HAP-1 (cell line): ENCODE results near the gene GLT8D2.
"Not testable (repeated sequence)": the region's sequence is repeated elsewhere in the genome, so short reads cannot be mapped to it uniquely, and the experiment has no call there.

Source experiments
- DNase-seq, 2 experiments: peaks; one replicate each; pipeline ENCODE4 v3.0.0-alpha.2; 2016 to 2020; ENCODE audit warnings: low spot score in 2 of 2
- H3K27me3 ChIP-seq: fragments of 250-450 bp; sonication (Bioruptor Pico); 2 replicates; pipeline ENCODE4 v1.5.1; 2020; ENCODE audit warnings: low read depth, mild to moderate bottlenecking, moderate library complexity
- H3K36me3 ChIP-seq: fragments of 250-450 bp; sonication (Bioruptor Pico); replicated peaks from 2 replicates; pipeline ENCODE4 v1.5.1; 2020; ENCODE audit warnings: mild to moderate bottlenecking
- H3K4me1 ChIP-seq: fragments of 250-450 bp; sonication (Bioruptor Pico); 2 replicates; pipeline ENCODE4 v1.5.1; 2020; ENCODE audit warnings: mild to moderate bottlenecking
- H3K4me3 ChIP-seq: fragments of 250-450 bp; sonication (Bioruptor Pico); 2 replicates; pipeline ENCODE4 v1.5.1; 2020; ENCODE audit warnings: mild to moderate bottlenecking, moderate library complexity
- H3K9me3 ChIP-seq: fragments of 250-450 bp; sonication (Bioruptor Pico); 2 replicates; pipeline ENCODE4 v1.5.1; 2020; ENCODE audit warnings: mild to moderate bottlenecking, moderate library complexity
- in situ Hi-C: fragments of 300-500 bp; cut with MboI; formaldehyde crosslinking; loops from 3 replicates; pipeline ENCODE4 v1.14.3; 2020; ENCODE audit warnings: low sequenced_read_pairs, inconsistent platforms, mixed read lengths

The GLT8D2 gene

DNA sequence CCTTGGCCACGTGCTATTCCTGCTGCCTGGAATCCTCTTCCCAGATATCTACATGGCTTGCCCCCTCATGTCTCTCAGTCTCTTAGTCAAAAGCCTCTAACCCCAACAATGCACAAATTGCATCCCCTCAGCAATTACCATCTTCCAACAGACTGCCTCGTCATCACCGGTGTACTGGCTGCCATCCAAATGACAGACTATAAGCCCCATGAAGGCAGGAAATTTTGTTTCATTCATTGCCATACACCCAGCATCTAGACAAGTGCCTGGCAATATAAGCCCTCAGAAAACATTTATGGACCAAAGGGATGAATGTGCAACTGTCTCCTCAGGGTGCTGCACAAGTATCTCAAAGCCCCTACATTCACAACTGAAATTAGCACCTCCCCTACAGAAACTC lies 5.8 kb downstream of the GLT8D2 start:
- H3K27me3 ChIP-seq, result no peaks in the 10 kb centered on the region; the same call in 1 of the 2 replicates
- no peak overlapping the region for H3K4me3 ChIP-seq
- in situ Hi-C loops, result no loop called here
- no peaks in the 10 kb centered on the region for H3K4me1 ChIP-seq
- no peak for DNase-seq
- H3K9me3 ChIP-seq, result no peaks in the 10 kb centered on the region
- H3K36me3 ChIP-seq, result no peaks in the 10 kb centered on the region

DNA sequence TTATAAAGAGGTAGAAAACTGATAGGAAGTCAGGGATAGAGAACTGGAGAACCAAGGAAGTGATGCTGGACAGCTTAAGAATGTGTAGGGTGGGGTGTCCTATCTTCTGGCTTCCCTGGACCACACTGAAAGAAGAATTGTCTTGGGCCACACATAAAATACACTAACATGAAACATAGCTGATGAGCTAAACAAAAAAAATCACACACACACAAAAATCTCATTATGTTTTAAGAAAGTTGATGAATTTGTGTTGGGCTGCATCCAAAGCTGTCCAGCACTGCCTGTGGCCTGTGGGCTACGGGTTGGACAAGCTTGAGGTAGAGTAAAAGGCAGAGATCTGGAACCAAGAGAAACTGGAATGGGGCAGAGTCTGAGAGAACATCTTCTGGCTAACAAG lies 7.4 kb downstream of the GLT8D2 start:
- Histone ChIP-seq H3K36me3 (no peaks in the 10 kb centered on the region), H3K4me1 (no peaks in the 10 kb centered on the region), H3K9me3 (no peaks in the 10 kb centered on the region), H3K27me3 (no peaks in the 10 kb centered on the region), H3K4me3 (no peak overlapping the region)
- DNase-seq, result no peak
- in situ Hi-C loops, result no loop called here

DNA sequence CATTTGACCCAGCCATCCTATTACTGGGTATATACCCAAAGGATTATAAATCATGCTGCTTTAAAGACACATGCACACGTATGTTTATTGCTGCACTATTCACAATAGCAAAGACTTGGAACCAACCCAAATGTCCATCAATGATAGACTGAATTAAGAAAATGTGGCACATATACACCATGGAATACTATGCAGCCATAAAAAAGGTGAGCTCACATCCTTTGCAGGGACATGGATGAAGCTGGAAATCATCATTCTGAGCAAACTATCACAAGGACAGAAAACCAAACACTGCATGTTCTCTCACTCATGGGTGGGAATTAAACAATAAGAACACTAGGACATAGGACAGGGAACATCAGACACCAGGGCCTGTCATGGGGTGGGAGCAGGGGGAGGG lies 10.2 kb downstream of the GLT8D2 start:
- H3K36me3 ChIP-seq, in situ Hi-C loops, DNase-seq: not testable (repeated sequence)

DNA sequence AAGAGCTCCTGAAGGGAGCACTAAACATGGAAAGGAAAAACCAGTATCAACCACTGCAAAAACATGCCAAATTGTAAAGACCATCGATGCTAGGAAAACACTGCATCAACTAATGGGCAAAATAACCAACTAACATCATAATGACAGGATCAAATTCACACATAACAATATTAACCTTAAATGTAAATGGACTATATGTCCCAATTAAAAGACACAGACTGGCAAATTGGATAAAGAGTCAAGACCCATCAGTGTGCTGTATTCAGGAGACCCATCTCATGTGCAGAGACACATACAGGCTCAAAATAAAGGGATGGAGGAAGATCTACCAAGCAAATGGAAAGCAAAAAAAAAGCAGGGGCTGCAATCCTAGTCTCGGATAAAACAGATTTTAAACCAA lies 13.8 kb downstream of the GLT8D2 start:
- H3K36me3 ChIP-seq, H3K4me1 ChIP-seq, in situ Hi-C loops, H3K4me3 ChIP-seq, DNase-seq, H3K27me3 ChIP-seq, H3K9me3 ChIP-seq: not testable (repeated sequence)

More for the DNA sequence above, 10.2 kb downstream of the GLT8D2 start:
- not testable (repeated sequence) for H3K9me3 ChIP-seq, H3K4me1 ChIP-seq, H3K4me3 ChIP-seq, H3K27me3 ChIP-seq

DNA sequence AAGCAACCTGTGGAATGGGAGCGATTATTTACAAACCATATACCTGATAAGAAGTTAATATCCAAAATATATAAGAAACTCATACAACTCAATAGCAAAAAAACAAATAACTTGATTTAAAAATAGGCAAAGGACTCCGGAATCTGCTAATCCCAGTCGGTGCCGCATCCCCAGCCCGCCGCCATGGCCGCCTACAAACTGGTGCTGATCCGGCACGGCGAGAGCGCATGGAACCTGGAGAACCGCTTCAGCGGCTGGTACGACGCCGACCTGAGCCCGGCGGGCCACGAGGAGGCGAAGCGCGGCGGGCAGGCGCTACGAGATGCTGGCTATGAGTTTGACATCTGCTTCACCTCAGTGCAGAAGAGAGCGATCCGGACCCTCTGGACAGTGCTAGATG lies 19.4 kb downstream of the GLT8D2 start:
- H3K4me3 ChIP-seq, DNase-seq, H3K36me3 ChIP-seq, H3K9me3 ChIP-seq, H3K4me1 ChIP-seq, in situ Hi-C loops, H3K27me3 ChIP-seq: not testable (repeated sequence)

DNA sequence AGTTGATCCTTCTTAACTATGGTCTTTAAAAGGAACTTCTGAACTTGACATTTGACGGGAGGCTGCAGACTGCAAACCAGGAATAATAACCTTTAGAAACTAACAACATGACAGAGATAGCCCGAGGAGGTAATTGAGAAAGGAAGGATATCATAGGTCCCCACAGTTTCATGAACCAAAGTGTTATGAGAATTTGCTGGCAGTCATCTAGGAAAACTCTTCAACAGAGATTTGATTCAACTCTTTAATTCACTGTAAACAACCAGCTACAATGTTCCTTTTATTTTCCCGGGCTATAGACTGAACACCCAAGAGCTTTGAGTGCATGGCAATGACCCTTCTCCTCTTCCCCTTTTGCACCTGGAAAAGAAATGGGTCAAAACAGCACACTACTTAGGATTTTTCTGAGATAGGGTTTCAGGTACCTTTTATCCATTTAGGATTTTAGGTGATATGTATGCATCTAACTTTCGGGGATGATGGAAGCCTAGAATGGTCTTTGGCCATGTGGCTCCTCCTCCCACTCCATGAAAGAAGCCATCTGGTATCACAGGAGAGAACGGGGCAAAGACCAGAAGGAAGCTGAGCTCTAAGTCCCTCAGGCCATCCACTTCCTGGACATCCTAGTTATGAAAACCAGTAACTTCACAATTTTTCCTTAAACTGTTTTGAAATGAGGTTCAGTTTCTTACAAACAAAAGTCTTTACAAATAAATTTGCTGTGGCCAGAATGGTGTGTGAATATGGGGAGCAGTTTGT lies 23.0 kb downstream of the GLT8D2 start:
- no peak overlapping the region for H3K4me3 ChIP-seq
- H3K9me3 ChIP-seq, result no peaks in the 10 kb centered on the region
- no peaks in the 10 kb centered on the region for H3K27me3 ChIP-seq
- H3K36me3 ChIP-seq, result no peaks in the 10 kb centered on the region
- H3K4me1 ChIP-seq, result peaks cover 3% of the 10 kb centered on the region; the same call in 1 of the 2 replicates
- no peak for DNase-seq
- in situ Hi-C loops, result no loop called here

DNA sequence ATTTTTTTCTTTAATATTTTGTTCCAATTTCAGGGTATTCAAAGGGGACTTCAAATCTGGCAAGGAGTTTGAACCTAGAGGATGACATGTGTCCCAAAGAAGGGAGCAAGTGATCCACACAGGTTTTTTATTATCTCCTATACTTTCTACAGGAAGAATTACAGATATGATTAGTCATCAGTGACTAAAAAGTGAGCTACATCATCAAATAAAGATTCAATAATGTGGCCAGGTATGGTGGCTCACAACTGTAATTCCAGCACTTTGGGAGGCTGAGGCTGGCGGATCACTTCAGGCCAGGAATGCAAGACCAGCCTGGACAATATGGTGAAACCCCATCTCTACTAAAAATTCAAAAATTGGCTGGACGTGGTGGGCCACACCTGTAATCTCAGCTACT lies 24.2 kb downstream of the GLT8D2 start:
- in situ Hi-C loops, result no loop called here
- H3K4me1 ChIP-seq, result peaks cover 3% of the 10 kb centered on the region; the same call in 1 of the 2 replicates
- H3K4me3 ChIP-seq, result no peak overlapping the region

DNA sequence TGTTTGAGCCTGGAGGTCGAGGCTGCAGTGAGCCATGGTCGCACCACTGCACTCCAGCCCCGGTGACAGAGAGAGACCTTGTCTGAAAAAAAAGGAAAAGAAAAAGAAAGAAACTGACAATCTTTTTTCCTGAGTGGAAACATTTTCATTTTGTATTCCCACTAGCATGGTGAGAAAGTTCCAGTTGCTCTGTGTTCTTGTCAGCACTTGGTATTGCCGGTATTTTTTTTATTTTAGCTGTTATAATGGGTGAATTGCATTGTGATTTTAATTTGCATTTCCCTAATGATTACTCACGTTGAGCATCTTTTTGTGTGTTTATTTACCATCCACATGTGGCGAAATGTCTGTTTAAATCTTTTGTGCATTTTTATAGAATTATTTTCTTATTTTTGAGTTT lies 25.6 kb downstream of the GLT8D2 start:
- H3K27me3 ChIP-seq, result no peaks in the 10 kb centered on the region
- DNase-seq, result no peak
- H3K9me3 ChIP-seq, result no peaks in the 10 kb centered on the region
- in situ Hi-C loops, result no loop called here
- H3K4me1 ChIP-seq, result peaks cover 3% of the 10 kb centered on the region; the same call in 1 of the 2 replicates
- H3K36me3 ChIP-seq, result no peaks in the 10 kb centered on the region
- H3K4me3 ChIP-seq, result no peak overlapping the region

More for the DNA sequence above, 24.2 kb downstream of the GLT8D2 start:
- no peaks in the 10 kb centered on the region for H3K9me3 ChIP-seq
- no peaks in the 10 kb centered on the region for H3K36me3 ChIP-seq
- no peaks in the 10 kb centered on the region for H3K27me3 ChIP-seq
- DNase-seq, result no peak

DNA sequence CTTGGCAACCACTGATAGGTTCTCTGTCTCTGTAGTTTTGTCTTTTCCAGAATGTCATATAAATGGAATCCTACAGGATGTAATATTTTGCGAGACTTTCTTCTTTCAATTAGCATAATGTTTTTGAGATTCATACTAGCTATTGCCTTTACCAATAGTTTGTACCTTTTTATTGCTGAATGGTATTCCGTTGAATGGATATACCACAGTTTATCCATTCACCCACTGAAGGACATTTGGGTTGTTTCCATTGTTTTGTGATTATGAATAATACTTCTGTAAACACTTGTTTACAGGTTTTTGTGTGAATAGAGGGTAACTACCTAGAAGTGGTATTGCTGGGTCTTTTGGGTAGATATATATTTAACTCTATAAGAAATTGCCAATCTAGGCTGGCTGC lies 26.3 kb downstream of the GLT8D2 start:
- DNase-seq, result no peak
- H3K27me3 ChIP-seq, result no peaks in the 10 kb centered on the region
- H3K4me1 ChIP-seq, result peaks cover 3% of the 10 kb centered on the region; the same call in 1 of the 2 replicates
- in situ Hi-C loops, result no loop called here
- H3K4me3 ChIP-seq, result no peak overlapping the region
- H3K36me3 ChIP-seq, result no peaks in the 10 kb centered on the region
- no peaks in the 10 kb centered on the region for H3K9me3 ChIP-seq

DNA sequence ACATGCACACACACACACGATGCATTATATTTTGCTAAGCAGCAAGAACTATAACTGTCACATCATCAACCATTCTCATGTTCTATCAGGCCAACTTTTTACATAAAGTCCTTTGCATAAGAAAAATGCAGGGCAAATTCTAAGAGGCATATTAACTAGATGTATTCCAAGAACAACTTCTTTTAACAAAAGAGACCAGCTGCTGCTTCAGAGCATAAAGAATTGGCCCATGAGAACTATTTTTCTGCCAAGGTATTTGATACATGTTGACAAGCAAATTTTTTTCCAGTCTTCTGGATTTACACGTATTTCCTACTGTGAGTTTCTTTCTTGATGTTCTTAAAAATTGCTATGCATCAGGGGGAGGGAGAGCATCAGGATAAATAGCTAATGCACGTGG lies 27.2 kb downstream of the GLT8D2 start:
- DNase-seq, result peak in 1 of 2 experiments; percentile 2

DNA sequence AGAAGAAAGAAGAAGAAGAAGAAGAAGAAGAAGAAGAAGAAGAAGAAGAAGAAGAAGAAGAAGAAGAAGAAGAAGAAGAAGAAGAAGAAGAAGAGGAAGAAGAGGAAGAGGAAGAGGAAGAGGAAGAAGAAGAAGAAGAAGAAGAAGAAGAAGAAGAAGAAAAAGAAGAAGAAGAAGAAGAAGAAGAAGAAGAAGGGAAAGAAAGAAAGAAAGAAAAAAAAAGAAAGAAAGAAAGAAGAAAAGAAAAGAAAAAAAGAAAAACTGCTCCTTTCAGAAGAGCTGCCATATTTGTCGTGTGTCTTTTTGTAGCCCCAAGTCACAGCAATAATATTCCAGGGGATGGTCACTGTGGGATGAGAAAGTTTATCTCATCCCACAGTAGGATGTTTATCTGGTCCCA lies 28.1 kb downstream of the GLT8D2 start:
- in situ Hi-C loops, H3K27me3 ChIP-seq, H3K4me1 ChIP-seq, H3K36me3 ChIP-seq, H3K9me3 ChIP-seq, H3K4me3 ChIP-seq, DNase-seq: not testable (repeated sequence)

More for the DNA sequence above, 27.2 kb downstream of the GLT8D2 start:
- Histone ChIP-seq H3K9me3 (no peaks in the 10 kb centered on the region), H3K4me3 (no peak overlapping the region), H3K27me3 (no peaks in the 10 kb centered on the region), H3K36me3 (no peaks in the 10 kb centered on the region), H3K4me1 (peaks cover 3% of the 10 kb centered on the region; the same call in 1 of the 2 replicates)
- in situ Hi-C loops, result no loop called here

DNA sequence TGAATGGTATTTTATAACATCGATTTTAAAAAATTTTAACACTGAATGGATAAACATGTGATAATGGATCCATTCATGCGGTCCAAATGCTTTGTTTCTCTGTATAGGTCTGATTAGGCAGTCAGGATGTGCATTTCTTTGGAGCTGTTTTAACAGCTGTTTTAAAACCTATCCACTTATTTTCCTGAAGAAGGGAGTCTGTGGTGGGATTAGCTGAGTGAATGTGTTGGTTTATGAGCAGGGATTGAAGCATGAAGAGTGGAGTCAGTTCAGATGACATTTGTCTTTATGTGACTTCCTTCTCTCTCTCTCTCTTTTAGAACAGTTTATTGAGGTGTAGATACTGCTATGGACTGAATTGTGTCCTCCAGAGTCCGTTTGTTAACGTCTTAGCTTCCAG lies 37.7 kb downstream of the GLT8D2 start:
- no peak overlapping the region for H3K4me3 ChIP-seq
- DNase-seq, result no peak
- peaks cover 4% of the 10 kb centered on the region for H3K4me1 ChIP-seq
- no peaks in the 10 kb centered on the region for H3K27me3 ChIP-seq
- no peaks in the 10 kb centered on the region for H3K9me3 ChIP-seq
- H3K36me3 ChIP-seq, result no peaks in the 10 kb centered on the region
- in situ Hi-C loops, result no loop called here

DNA sequence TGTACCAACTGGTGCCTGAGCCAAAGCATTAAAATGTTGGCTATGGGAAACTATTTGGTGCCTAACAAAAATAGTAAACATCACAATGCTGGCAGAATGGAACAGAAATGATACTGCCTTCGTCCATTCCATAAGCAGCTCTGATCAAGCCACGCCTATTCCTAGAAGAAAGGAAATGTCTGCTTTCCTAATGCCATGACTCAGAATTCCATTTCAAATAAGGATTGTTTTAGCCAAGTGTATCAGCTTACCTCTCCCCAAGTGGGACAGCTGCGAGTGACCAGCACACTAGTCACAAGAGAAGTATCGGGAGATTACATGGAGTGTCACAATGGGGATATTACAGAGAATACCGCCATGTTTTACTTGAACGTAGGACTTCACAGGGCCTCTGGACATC lies 38.7 kb downstream of the GLT8D2 start:
- H3K9me3 ChIP-seq, result no peaks in the 10 kb centered on the region
- H3K4me3 ChIP-seq, result no peak overlapping the region
- peaks cover 4% of the 10 kb centered on the region for H3K4me1 ChIP-seq
- no peak for DNase-seq
- H3K36me3 ChIP-seq, result no peaks in the 10 kb centered on the region
- in situ Hi-C loops, result no loop called here
- no peaks in the 10 kb centered on the region for H3K27me3 ChIP-seq

DNA sequence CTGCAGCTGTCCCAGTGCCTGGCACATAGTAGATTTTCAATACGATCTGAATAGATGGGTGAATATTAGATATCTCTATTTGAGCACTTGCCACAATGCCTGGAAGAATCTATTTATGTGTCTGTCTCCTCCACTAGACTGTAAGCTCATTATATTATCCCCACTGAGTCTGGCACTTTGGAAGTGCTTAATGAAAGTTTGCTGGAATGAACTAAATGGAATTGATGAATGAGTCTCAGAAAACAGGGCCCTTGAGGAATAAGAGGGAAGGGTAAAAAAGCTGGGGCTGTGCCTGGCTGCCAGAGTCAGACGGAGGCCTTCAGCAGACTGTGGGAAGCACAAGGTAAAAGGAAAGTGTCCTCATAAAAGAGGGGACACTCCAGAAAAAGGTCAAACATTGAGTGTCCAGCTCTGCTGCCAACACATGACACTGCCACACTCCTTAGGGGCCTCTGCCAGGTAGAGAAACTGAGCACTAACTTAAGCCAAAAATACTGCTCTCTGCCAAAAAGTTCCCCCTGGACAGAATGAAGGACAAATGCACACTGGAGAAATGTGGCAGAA lies 39.3 kb downstream of the GLT8D2 start:
- peaks cover 4% of the 10 kb centered on the region for H3K4me1 ChIP-seq
- no peak for DNase-seq
- no peaks in the 10 kb centered on the region for H3K36me3 ChIP-seq
- in situ Hi-C loops, result no loop called here
- no peaks in the 10 kb centered on the region for H3K9me3 ChIP-seq
- no peak overlapping the region for H3K4me3 ChIP-seq
- H3K27me3 ChIP-seq, result no peaks in the 10 kb centered on the region
